Keratinocyte (primary cell): ENCODE results near the gene KIAA0040. TPM values are rescaled to one million over a fixed set of nuclear protein-coding genes. Genes with fewer than 3 reads are reported as not detected.

Source experiments
- DNase-seq: peaks from one replicate; pipeline ENCODE4 v3.0.0-alpha.2; 2011; ENCODE audit warnings: low read depth, missing footprints, low spot score
- FAIRE-seq: peaks from 2 replicates; lab custom pipeline; 2011; peaks lifted over from hg19 to GRCh38; lab: Jason Lieb, UNC
- H2AFZ ChIP-seq: 2 replicates; pipeline ENCODE4 v1.6.0; 2012; ENCODE audit warnings: low read length, control low read depth, inconsistent platforms; ENCODE audit not compliant: control insufficient read depth
- H3K27ac ChIP-seq: 2 replicates; pipeline ENCODE4 v1.5.1; 2011; ENCODE audit warnings: low read length; ENCODE audit not compliant: control insufficient read depth, insufficient read depth
- H3K27me3 ChIP-seq: 3 replicates; pipeline ENCODE4 v1.6.0; 2011; ENCODE audit warnings: low read length; ENCODE audit not compliant: control insufficient read depth, insufficient read depth; ENCODE audit errors: extremely low read depth
- H3K36me3 ChIP-seq, 2 experiments: 2 replicates in 1 of 2; 3 replicates in 1 of 2; pipeline ENCODE4 v1.5.1; 2011; ENCODE audit warnings: low read length in 2 of 2, mild to moderate bottlenecking in 1 of 2; ENCODE audit not compliant: control insufficient read depth in 2 of 2, insufficient read depth in 2 of 2; ENCODE audit errors: extremely low read depth in 1 of 2
- H3K4me1 ChIP-seq: 3 replicates; pipeline ENCODE4 v1.5.1; 2011; ENCODE audit warnings: low read length; ENCODE audit not compliant: control insufficient read depth, insufficient read depth; ENCODE audit errors: extremely low read depth
- H3K4me2 ChIP-seq: 3 replicates; pipeline ENCODE4 v1.6.0; 2011; ENCODE audit warnings: low read depth, low read length; ENCODE audit not compliant: control insufficient read depth, insufficient read depth; ENCODE audit errors: extremely low read depth
- H3K4me3 ChIP-seq, 3 experiments: fragments of 200-600 bp in 1 of 3; sonication (generic) in 1 of 3; 2 replicates in 2 of 3; 3 replicates in 1 of 3; pipeline ENCODE4 v1.5.1; 2011 to 2016; ENCODE audit warnings: low read length in 3 of 3, mild to moderate bottlenecking in 3 of 3, control low read depth in 2 of 3, inconsistent platforms in 1 of 3, low read depth in 1 of 3, mixed read lengths in 1 of 3, mixed run types in 1 of 3, moderate library complexity in 1 of 3; ENCODE audit not compliant: control insufficient read depth in 2 of 3, insufficient read depth in 2 of 3; ENCODE audit errors: extremely low read depth in 1 of 3
- H3K79me2 ChIP-seq: 2 replicates; pipeline ENCODE4 v1.6.0; 2012; ENCODE audit warnings: low read length; ENCODE audit not compliant: control insufficient read depth, insufficient read depth
- H3K9ac ChIP-seq: 3 replicates; pipeline ENCODE4 v1.6.0; 2011; ENCODE audit warnings: low read length; ENCODE audit not compliant: control insufficient read depth, insufficient read depth; ENCODE audit errors: extremely low read depth
- H3K9me1 ChIP-seq: 3 replicates; pipeline ENCODE4 v1.6.0; 2011; ENCODE audit warnings: low read length; ENCODE audit not compliant: control insufficient read depth, insufficient read depth; ENCODE audit errors: extremely low read depth
- H3K9me3 ChIP-seq: 2 replicates; pipeline ENCODE4 v1.5.1; 2012; ENCODE audit warnings: low read depth, low read length; ENCODE audit not compliant: control insufficient read depth
- H4K20me1 ChIP-seq: 3 replicates; pipeline ENCODE4 v1.6.0; 2011; ENCODE audit warnings: low read length; ENCODE audit not compliant: control insufficient read depth, insufficient read depth; ENCODE audit errors: extremely low read depth
- EZH2 ChIP-seq: IDR thresholded peaks from one replicate; pipeline ENCODE4 v1.6.1; 2012; ENCODE audit warnings: inconsistent platforms, mild to moderate bottlenecking, low read length, moderate library complexity
- dilution Hi-C: fragments of 300-500 bp; cut with MboI; formaldehyde crosslinking; loops from one replicate; pipeline ENCODE4 v1.7.0; 2020; ENCODE audit warnings: low sequenced_read_pairs; ENCODE audit not compliant: extremely low pct_ligation_motif_present
- polyA plus RNA-seq, 5 experiments: library from polyadenylated mRNA; depleted of rRNA in 3 of 5; stranded (reverse) in 3 of 5; stranded (forward) in 1 of 5; unstranded in 1 of 5; fragments of >200 nt; gene quantifications; 1 replicate in 1 of 5; 2 replicates in 3 of 5; 3 replicates in 1 of 5; pipeline versions ENCODE4 v1.2.1 to v1.2.3, GENCODE V29; 2011 to 2012; ENCODE audit warnings: missing spikeins in 2 of 5, low read depth in 1 of 5, low replicate concordance in 1 of 5
- TF ChIP-seq, protein P1 (sequence below), 3 experiments: IDR thresholded peaks in 1 of 3; conservative IDR thresholded peaks in 1 of 3; optimal IDR thresholded peaks in 1 of 3; 2 replicates in 2 of 3; 3 replicates in 1 of 3; pipeline versions ENCODE3 to v1.5.1; 2011; ENCODE audit warnings: low read length in 3 of 3, mild to moderate bottlenecking in 3 of 3, moderate library complexity in 2 of 3, control low read depth in 1 of 3, inconsistent platforms in 1 of 3; ENCODE audit not compliant: insufficient read depth in 2 of 3; ENCODE audit errors: extremely low read depth in 1 of 3

KIAA0040 gene
- polyA plus RNA-seq, 1 donor (not counting 4 experiments of a cell fraction or from before 2014, with no cell fraction given), result 57.9 TPM

DNA sequence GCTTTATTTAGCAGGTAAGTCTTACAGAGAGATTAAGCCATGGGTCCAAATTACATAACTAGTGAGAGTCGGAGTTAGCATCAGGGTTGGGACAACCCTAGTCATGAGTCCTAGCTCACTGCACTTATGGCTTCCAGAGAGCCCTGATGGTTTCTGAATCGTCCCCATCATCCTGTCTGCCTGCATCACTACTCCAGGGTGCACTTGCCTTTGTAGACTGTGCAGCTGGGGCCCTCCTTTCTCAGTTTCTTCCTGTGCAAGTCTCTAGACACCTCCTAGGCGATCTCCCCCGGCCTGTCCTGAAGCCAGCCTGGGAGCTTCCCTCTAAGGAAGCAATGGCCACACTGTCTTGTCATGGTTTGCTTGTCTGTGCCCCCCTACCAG is 37.1 kb downstream of the KIAA0040 start:
- FAIRE-seq, result no peak
- Histone ChIP-seq H4K20me1 (no peaks in the 10 kb centered on the region), H3K9me3 (no peaks in the 10 kb centered on the region), H3K4me1 (peaks cover 20% of the 10 kb centered on the region), H3K4me2 (no peak overlapping the region), H3K27me3 (peaks cover 14% of the 10 kb centered on the region), H3K9ac (no peak overlapping the region), H2AFZ (no peak overlapping the region), H3K79me2 (no peaks in the 10 kb centered on the region), H3K36me3 (peaks cover 9 to 12% of the 10 kb centered on the region in 2 experiments), H3K9me1 (no peaks in the 10 kb centered on the region), H3K4me3 (no peak overlapping the region), H3K27ac (no peak overlapping the region)
- dilution Hi-C loops, result no loop called here
- TF ChIP-seq EZH2, result no peak
- TF ChIP-seq, protein P1, sequence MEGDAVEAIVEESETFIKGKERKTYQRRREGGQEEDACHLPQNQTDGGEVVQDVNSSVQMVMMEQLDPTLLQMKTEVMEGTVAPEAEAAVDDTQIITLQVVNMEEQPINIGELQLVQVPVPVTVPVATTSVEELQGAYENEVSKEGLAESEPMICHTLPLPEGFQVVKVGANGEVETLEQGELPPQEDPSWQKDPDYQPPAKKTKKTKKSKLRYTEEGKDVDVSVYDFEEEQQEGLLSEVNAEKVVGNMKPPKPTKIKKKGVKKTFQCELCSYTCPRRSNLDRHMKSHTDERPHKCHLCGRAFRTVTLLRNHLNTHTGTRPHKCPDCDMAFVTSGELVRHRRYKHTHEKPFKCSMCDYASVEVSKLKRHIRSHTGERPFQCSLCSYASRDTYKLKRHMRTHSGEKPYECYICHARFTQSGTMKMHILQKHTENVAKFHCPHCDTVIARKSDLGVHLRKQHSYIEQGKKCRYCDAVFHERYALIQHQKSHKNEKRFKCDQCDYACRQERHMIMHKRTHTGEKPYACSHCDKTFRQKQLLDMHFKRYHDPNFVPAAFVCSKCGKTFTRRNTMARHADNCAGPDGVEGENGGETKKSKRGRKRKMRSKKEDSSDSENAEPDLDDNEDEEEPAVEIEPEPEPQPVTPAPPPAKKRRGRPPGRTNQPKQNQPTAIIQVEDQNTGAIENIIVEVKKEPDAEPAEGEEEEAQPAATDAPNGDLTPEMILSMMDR (optimal IDR thresholded peaks at IDR 0.05 in 1 of 3, IDR thresholded peaks at IDR 0.05 in 1 of 3, conservative IDR thresholded peaks at IDR 0.05 in 1 of 3; ENCODE audit: extremely low read depth in 1 of 3, insufficient read depth in 2 of 3, low read length in 3 of 3), result no peak
- no peak for DNase-seq

DNA sequence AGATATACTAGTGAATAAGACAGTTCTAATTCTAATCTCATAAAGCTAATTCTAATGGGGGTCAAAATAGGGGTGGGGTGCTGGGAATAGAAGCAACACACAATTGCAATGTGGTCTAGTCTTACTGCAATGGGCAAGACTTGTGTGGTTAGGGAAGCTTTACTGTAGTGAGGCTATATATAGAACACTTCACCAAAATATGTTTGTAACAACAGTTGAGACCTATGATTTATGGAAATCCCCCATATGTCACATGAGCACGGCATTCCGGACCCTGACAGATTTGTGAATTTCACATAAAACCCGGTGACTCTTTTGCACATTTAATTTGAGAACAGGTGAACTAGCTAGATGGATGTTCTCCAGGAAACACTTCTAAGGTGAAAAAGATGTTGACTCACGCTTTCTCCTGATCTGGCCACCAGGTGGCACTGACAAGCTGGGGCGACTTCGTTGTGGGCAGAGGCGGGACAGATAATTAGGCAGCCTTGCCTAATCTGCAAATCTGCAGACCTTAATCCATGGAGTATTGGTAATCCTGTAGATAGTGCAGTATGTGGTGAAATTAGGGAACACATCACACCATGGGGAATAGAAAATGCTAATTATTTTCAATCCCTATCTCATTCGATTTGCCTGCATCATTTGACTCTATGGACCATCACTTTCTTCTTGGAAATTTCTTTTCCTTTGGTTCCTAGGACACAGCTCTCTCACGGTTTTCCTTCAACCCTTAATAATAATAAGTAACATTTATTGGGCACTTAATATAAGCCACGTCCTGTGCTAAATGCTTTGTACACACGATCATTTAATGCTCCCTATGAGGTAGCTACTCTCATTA is 37.7 kb downstream of the KIAA0040 start:
- Histone ChIP-seq H3K9me3 (no peaks in the 10 kb centered on the region), H4K20me1 (no peaks in the 10 kb centered on the region), H3K4me2 (no peak overlapping the region), H3K9me1 (no peaks in the 10 kb centered on the region), H3K4me3 (no peak overlapping the region), H3K9ac (no peak overlapping the region), H3K27ac (no peak overlapping the region), H3K4me1 (peaks cover 20% of the 10 kb centered on the region), H3K27me3 (peaks cover 14% of the 10 kb centered on the region), H3K79me2 (no peaks in the 10 kb centered on the region), H3K36me3 (peaks cover 3 to 6% of the 10 kb centered on the region in 2 experiments), H2AFZ (no peak overlapping the region)
- TF ChIP-seq, protein P1 (optimal IDR thresholded peaks at IDR 0.05 in 1 of 3, IDR thresholded peaks at IDR 0.05 in 1 of 3, conservative IDR thresholded peaks at IDR 0.05 in 1 of 3; ENCODE audit: extremely low read depth in 1 of 3, insufficient read depth in 2 of 3, low read length in 3 of 3), result peak; percentile 84 to 96 (median 90)
- TF ChIP-seq EZH2, result no peak
- dilution Hi-C loops, result no loop called here
- DNase-seq (no peak), FAIRE-seq (peak; percentile 85)
